ENCODE results near the gene VPS13C. TPM values are rescaled to one million over a fixed set of nuclear protein-coding genes. Genes with fewer than 3 reads are reported as not detected.

The VPS13C gene
- total RNA-seq, 1 experiment from 2014 or later: 40.0 TPM

DNA sequence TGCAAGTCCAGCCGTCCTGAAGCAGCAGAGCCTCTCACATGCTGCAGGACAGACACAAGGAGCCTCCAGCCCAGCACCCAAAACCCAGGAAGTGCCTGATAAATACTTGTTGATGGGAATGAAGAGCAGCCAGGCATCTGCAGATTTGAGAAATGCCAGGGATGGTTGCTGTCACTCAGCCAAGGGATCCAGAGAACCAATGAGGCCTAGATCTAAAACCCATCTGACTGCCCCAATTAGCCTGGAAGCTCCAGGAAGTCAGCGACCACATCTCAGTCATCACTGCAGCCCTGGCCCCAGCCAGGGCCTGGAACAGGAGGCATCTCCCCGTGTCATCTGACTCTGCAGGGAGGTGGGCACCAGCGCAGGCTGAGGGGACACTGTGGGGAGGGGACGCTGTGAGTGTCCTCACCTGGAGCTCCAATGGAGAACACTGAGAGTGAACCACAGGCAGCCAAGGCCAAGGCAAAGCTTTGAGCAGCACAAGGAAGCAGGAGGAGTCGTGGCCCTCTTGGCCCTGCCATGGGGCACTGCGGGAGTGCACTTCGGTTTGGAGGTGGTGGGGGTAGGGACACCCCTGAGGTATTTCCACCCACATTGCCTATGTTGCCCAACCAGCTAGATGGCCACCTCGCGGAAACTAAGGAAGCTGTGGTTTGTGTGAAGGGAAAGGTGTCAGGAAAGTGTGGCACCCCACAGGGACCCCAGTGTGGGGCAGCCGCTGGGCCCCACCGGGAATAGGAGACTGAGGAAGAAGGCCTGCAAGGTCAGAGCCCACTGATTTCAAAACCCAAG is 229.5 kb downstream of the VPS13C start:
- H3F3A ChIP-seq (ENCODE audit: insufficient read depth, low read depth): no peaks in the 10 kb centered on the region
- no peak overlapping the region for H3K27ac ChIP-seq
- no peaks in the 10 kb centered on the region for H4K20me1 ChIP-seq (ENCODE audit: insufficient read depth)
- CTCF ChIA-PET: no interaction called here
- H3K27me3 ChIP-seq (ENCODE audit: insufficient read depth, low read depth): no peaks in the 10 kb centered on the region
- H3K4me1 ChIP-seq (replicated peaks; ENCODE audit: insufficient read depth): no peaks in the 10 kb centered on the region
- POLR2A ChIA-PET (ENCODE audit: unreplicated experiment): interaction anchor here (0.6 kb wide), 2 partner anchors 342 to 1213 kb away, joined by 3 read pairs; no protein-coding TSS in a partner anchor
- TF ChIP-seq EZH2 (IDR thresholded peaks at IDR 0.05; ENCODE audit: low read depth): no peak
- TF ChIP-seq CTCF (conservative IDR thresholded peaks at IDR 0.05): no peak
- H3K4me2 ChIP-seq: no peak overlapping the region
- H2AFZ ChIP-seq: no peak overlapping the region
- H3K9me2 ChIP-seq (ENCODE audit: insufficient read depth): no peaks in the 10 kb centered on the region
- no peak for DNase-seq
- H3K36me3 ChIP-seq (ENCODE audit: low read depth): no peaks in the 10 kb centered on the region
- no peaks in the 10 kb centered on the region for H3K79me2 ChIP-seq (ENCODE audit: low read depth)
- no peak overlapping the region for H3K4me3 ChIP-seq
- intact Hi-C loops (cut with micrococcal nuclease; ENCODE audit: unreplicated experiment): loop anchor here (5.0 to 10.0 kb wide), 2 partner anchors 776 to 1323 kb away; no protein-coding TSS in a partner anchor
- no peaks in the 10 kb centered on the region for H3K9me3 ChIP-seq (ENCODE audit: insufficient read depth, low read depth)
- no TSS peak for BruUV-seq (replicated peaks)

- CTCF ChIA-PET: no interaction called here
- DNase-seq: no peak
Observed at GRCh38 chr15:61829514-61829889, 230.7 kb downstream of the VPS13C start.

GRCh38 chr15:61828860-61829513 is 231.3 kb downstream of the VPS13C start:
- no peak overlapping the region for H2AFZ ChIP-seq
- no peak overlapping the region for H3K4me2 ChIP-seq
- no peaks in the 10 kb centered on the region for H3F3A ChIP-seq (ENCODE audit: insufficient read depth, low read depth)
- no peak for DNase-seq
- TF ChIP-seq EZH2 (IDR thresholded peaks at IDR 0.05; ENCODE audit: low read depth) (no peak), CTCF (conservative IDR thresholded peaks at IDR 0.05) (no peak)
- no peaks in the 10 kb centered on the region for H3K4me1 ChIP-seq (replicated peaks; ENCODE audit: insufficient read depth)
- CTCF ChIA-PET: no interaction called here
- intact Hi-C loops (cut with micrococcal nuclease; ENCODE audit: unreplicated experiment): no loop called here
- H3K9me3 ChIP-seq (ENCODE audit: insufficient read depth, low read depth): no peaks in the 10 kb centered on the region
- H3K36me3 ChIP-seq (ENCODE audit: low read depth): no peaks in the 10 kb centered on the region
- no TSS peak for BruUV-seq (replicated peaks)
- no peaks in the 10 kb centered on the region for H3K9me2 ChIP-seq (ENCODE audit: insufficient read depth)
- H3K4me3 ChIP-seq: no peak overlapping the region
- H3K79me2 ChIP-seq (ENCODE audit: low read depth): no peaks in the 10 kb centered on the region
- no peaks in the 10 kb centered on the region for H3K27me3 ChIP-seq (ENCODE audit: insufficient read depth, low read depth)
- H3K27ac ChIP-seq: no peak overlapping the region
- POLR2A ChIA-PET (ENCODE audit: unreplicated experiment): no interaction called here
- no peaks in the 10 kb centered on the region for H4K20me1 ChIP-seq (ENCODE audit: insufficient read depth)

More at GRCh38 chr15:61829514-61829889, 230.7 kb downstream of the VPS13C start:
- Histone ChIP-seq H3K9me3 (ENCODE audit: insufficient read depth, low read depth) (no peaks in the 10 kb centered on the region), H3K4me1 (replicated peaks; ENCODE audit: insufficient read depth) (no peaks in the 10 kb centered on the region), H3K9me2 (ENCODE audit: insufficient read depth) (no peaks in the 10 kb centered on the region), H3K36me3 (ENCODE audit: low read depth) (no peaks in the 10 kb centered on the region), H3K27me3 (ENCODE audit: insufficient read depth, low read depth) (no peaks in the 10 kb centered on the region), H3K27ac (no peak overlapping the region), H3K4me3 (no peak overlapping the region), H3F3A (ENCODE audit: insufficient read depth, low read depth) (no peaks in the 10 kb centered on the region), H4K20me1 (ENCODE audit: insufficient read depth) (no peaks in the 10 kb centered on the region), H3K4me2 (no peak overlapping the region), H3K79me2 (ENCODE audit: low read depth) (no peaks in the 10 kb centered on the region), H2AFZ (no peak overlapping the region)
- intact Hi-C loops (cut with micrococcal nuclease; ENCODE audit: unreplicated experiment): no loop called here
- no TSS peak for BruUV-seq (replicated peaks)
- TF ChIP-seq EZH2 (IDR thresholded peaks at IDR 0.05; ENCODE audit: low read depth) (no peak), CTCF (conservative IDR thresholded peaks at IDR 0.05) (no peak)
- POLR2A ChIA-PET (ENCODE audit: unreplicated experiment): no interaction called here
